SK-N-MC (cell line): Measurements from ENCODE around the gene GJA9.

Experiments
- EZH2 ChIP-seq: fragments of 200-600 bp; sonication (generic); IDR thresholded peaks from one replicate; pipeline ENCODE4 v1.6.1; 2017; ENCODE audit warnings: antibody characterized with exemption
- POLR2AphosphoS5 ChIP-seq: IDR thresholded peaks from 2 replicates; pipeline ENCODE4 v1.6.1; 2012; ENCODE audit warnings: mild to moderate bottlenecking, low read depth, low read length, borderline replicate concordance

GRCh38 chr1:38889589-38889988, 8.2 kb upstream of the GJA9 start:
- TF ChIP-seq POLR2AphosphoS5: no peak
- TF ChIP-seq EZH2: no peak
